ENCODE measurements around the gene SLC17A2. TPM values are rescaled to one million over a fixed set of nuclear protein-coding genes. Genes with fewer than 3 reads are reported as not detected.

Gene SLC17A2
- total and polyA plus RNA-seq, 2 of the 13 experiments (the other 11 are each of a cell fraction or from before 2014, with no cell fraction given): 11.2 to 32.4 TPM

DNA sequence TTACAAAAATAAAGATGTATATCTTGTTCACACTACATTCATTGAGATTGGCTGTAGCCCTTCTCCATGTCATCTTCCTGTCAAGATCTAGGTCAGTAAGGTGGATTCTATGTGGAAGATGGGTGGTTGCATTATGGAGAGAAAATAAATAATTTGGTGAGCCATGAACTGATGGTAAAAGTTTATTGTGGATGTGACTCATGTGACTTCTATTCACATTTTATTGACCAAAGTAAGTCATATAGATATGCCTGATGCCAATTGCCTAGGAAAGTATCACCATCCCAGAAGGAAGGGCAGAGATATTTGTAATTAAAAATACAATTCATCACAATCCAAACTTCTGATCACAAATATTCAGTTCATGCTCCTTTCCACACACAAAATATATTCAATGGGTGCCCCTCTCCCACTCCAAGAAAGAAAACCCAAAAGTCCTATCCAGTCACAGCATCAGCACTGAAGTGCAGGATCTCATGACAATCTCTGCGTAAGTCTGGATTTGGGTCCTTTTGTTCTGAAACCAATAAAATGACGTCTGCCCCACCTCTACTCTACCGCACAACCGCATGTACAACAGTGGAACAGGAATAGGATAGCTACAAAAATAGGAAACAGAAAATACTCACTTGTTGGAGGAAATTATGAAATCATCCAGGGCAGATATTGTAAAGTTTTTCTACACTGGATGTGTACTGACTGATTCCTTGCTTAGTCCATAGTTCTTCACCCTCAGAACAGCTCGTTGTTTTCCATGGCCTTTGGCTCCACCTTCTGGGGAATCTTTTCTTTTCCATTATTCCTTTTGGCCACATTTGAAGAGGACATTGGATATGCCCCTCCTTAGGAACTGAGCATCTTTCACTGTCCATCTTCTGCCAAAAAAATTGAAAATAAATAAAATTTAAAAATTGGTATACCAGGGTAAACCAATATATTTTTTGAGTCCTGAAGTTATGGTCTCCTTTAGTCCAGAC lies 40.3 kb downstream of the SLC17A2 start (continued):
- TF ChIP-seq, protein P1, sequence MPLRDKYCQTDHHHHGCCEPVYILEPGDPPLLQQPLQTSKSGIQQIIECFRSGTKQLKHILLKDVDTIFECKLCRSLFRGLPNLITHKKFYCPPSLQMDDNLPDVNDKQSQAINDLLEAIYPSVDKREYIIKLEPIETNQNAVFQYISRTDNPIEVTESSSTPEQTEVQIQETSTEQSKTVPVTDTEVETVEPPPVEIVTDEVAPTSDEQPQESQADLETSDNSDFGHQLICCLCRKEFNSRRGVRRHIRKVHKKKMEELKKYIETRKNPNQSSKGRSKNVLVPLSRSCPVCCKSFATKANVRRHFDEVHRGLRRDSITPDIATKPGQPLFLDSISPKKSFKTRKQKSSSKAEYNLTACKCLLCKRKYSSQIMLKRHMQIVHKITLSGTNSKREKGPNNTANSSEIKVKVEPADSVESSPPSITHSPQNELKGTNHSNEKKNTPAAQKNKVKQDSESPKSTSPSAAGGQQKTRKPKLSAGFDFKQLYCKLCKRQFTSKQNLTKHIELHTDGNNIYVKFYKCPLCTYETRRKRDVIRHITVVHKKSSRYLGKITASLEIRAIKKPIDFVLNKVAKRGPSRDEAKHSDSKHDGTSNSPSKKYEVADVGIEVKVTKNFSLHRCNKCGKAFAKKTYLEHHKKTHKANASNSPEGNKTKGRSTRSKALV (CRISPR knock-in tag; IDR thresholded peaks at IDR 0.05): no peak
- TF ChIP-seq ZNF562 (CRISPR knock-in tag; IDR thresholded peaks at IDR 0.05; ENCODE audit: borderline replicate concordance): no peak
- peak; percentile 96 for TF ChIP-seq STAG1 (CRISPR knock-in tag; IDR thresholded peaks at IDR 0.05)
- no peak for TF ChIP-seq MAFK (conservative IDR thresholded peaks at IDR 0.05 in 1 of 2, IDR thresholded peaks at IDR 0.05 in 1 of 2; ENCODE audit: low read length in 2 of 2)
- peak; percentile 55; the same call in 1 of the 2 replicates for TF ChIP-seq RXRB (CRISPR knock-in tag; IDR thresholded peaks at IDR 0.05; ENCODE audit: borderline replicate concordance)
- peak; percentile 19; the same call in 1 of the 2 replicates for TF ChIP-seq CEBPG (CRISPR knock-in tag; IDR thresholded peaks at IDR 0.05)
- no peak for TF ChIP-seq PITX1 (CRISPR knock-in tag; IDR thresholded peaks at IDR 0.05)
- no peak for TF ChIP-seq HNRNPUL1 (IDR thresholded peaks at IDR 0.05; ENCODE audit: low read depth, low read length)
- TF ChIP-seq, protein P2, sequence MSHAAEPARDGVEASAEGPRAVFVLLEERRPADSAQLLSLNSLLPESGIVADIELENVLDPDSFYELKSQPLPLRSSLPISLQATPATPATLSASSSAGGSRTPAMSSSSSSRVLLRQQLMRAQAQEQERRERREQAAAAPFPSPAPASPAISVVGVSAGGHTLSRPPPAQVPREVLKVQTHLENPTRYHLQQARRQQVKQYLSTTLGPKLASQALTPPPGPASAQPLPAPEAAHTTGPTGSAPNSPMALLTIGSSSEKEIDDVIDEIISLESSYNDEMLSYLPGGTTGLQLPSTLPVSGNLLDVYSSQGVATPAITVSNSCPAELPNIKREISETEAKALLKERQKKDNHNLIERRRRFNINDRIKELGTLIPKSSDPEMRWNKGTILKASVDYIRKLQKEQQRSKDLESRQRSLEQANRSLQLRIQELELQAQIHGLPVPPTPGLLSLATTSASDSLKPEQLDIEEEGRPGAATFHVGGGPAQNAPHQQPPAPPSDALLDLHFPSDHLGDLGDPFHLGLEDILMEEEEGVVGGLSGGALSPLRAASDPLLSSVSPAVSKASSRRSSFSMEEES (CRISPR knock-in tag; IDR thresholded peaks at IDR 0.05): no peak
- TF ChIP-seq, protein P3, sequence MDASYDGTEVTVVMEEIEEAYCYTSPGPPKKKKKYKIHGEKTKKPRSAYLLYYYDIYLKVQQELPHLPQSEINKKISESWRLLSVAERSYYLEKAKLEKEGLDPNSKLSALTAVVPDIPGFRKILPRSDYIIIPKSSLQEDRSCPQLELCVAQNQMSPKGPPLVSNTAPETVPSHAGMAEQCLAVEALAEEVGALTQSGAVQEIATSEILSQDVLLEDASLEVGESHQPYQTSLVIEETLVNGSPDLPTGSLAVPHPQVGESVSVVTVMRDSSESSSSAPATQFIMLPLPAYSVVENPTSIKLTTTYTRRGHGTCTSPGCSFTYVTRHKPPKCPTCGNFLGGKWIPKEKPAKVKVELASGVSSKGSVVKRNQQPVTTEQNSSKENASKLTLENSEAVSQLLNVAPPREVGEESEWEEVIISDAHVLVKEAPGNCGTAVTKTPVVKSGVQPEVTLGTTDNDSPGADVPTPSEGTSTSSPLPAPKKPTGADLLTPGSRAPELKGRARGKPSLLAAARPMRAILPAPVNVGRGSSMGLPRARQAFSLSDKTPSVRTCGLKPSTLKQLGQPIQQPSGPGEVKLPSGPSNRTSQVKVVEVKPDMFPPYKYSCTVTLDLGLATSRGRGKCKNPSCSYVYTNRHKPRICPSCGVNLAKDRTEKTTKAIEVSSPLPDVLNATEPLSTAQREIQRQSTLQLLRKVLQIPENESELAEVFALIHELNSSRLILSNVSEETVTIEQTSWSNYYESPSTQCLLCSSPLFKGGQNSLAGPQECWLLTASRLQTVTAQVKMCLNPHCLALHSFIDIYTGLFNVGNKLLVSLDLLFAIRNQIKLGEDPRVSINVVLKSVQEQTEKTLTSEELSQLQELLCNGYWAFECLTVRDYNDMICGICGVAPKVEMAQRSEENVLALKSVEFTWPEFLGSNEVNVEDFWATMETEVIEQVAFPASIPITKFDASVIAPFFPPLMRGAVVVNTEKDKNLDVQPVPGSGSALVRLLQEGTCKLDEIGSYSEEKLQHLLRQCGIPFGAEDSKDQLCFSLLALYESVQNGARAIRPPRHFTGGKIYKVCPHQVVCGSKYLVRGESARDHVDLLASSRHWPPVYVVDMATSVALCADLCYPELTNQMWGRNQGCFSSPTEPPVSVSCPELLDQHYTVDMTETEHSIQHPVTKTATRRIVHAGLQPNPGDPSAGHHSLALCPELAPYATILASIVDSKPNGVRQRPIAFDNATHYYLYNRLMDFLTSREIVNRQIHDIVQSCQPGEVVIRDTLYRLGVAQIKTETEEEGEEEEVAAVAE (CRISPR knock-in tag; IDR thresholded peaks at IDR 0.05; ENCODE audit: borderline replicate concordance): 0 out of 2 replicates have a peak, but pooled peaks have one; percentile 51
- TF ChIP-seq, protein P4, sequence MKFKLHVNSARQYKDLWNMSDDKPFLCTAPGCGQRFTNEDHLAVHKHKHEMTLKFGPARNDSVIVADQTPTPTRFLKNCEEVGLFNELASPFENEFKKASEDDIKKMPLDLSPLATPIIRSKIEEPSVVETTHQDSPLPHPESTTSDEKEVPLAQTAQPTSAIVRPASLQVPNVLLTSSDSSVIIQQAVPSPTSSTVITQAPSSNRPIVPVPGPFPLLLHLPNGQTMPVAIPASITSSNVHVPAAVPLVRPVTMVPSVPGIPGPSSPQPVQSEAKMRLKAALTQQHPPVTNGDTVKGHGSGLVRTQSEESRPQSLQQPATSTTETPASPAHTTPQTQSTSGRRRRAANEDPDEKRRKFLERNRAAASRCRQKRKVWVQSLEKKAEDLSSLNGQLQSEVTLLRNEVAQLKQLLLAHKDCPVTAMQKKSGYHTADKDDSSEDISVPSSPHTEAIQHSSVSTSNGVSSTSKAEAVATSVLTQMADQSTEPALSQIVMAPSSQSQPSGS (CRISPR knock-in tag; IDR thresholded peaks at IDR 0.05): 0 out of 2 replicates have a peak, but pooled peaks have one; percentile 22
- TF ChIP-seq, protein P5, sequence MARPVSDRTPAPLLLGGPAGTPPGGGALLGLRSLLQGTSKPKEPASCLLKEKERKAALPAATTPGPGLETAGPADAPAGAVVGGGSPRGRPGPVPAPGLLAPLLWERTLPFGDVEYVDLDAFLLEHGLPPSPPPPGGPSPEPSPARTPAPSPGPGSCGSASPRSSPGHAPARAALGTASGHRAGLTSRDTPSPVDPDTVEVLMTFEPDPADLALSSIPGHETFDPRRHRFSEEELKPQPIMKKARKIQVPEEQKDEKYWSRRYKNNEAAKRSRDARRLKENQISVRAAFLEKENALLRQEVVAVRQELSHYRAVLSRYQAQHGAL (CRISPR knock-in tag; IDR thresholded peaks at IDR 0.05; ENCODE audit: not compliant biosample characterization): no peak
- TF ChIP-seq, protein P6, sequence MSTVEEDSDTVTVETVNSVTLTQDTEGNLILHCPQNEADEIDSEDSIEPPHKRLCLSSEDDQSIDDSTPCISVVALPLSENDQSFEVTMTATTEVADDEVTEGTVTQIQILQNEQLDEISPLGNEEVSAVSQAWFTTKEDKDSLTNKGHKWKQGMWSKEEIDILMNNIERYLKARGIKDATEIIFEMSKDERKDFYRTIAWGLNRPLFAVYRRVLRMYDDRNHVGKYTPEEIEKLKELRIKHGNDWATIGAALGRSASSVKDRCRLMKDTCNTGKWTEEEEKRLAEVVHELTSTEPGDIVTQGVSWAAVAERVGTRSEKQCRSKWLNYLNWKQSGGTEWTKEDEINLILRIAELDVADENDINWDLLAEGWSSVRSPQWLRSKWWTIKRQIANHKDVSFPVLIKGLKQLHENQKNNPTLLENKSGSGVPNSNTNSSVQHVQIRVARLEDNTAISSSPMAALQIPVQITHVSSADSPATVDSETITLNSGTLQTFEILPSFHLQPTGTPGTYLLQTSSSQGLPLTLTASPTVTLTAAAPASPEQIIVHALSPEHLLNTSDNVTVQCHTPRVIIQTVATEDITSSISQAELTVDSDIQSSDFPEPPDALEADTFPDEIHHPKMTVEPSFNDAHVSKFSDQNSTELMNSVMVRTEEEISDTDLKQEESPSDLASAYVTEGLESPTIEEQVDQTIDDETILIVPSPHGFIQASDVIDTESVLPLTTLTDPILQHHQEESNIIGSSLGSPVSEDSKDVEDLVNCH (CRISPR knock-in tag; IDR thresholded peaks at IDR 0.05): no peak
- no peak for TF ChIP-seq ZNF207 (IDR thresholded peaks at IDR 0.05; ENCODE audit: borderline replicate concordance)
